Measurements from ENCODE around the gene SMAD7.
"Not testable (repeated sequence)": the region's sequence is repeated elsewhere in the genome, so short reads cannot be mapped to it uniquely, and the experiment has no call there.

SMAD7 gene

DNA sequence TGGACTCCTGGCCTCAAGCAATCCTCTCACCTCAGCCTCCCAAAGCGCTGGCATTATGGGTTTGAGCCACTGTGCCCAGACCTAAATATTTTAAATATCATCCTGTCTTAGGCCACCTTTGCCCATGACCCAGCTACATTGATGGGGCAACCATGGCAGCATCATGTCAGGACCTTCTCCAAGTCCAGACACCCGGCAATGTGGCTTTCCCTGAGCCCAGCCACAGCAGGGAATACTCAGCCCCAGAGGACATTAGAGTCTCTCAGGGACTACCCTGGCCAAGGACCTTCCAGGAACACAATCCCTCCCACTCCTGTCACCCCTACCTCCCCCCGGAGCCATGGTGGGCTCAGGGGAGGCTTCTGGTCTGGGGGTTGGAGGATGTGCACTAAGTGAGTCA is 72.8 kb downstream of the SMAD7 start:
- no peak for DNase-seq (ENCODE audit: low spot score)

DNA sequence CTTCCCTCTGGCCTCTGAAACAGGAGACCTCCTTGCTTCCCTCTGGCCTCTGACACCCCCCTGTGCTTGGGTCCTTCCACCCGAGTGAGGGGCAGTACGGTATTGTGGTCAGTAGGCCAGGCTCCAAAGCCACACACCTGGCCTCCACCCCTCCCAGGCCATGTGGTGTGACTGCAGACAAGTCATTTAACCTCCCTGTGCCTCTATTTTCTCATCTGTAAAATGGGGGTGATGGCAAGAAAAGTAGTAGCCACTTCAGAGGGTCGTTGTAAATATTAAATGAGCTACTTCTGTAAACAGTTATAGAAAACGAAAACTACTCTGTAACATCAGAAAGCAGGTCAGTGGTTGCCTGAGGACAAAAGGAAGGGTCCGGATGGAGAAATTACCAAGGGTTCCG is 74.2 kb downstream of the SMAD7 start:
- DNase-seq (ENCODE audit: low spot score): no peak

DNA sequence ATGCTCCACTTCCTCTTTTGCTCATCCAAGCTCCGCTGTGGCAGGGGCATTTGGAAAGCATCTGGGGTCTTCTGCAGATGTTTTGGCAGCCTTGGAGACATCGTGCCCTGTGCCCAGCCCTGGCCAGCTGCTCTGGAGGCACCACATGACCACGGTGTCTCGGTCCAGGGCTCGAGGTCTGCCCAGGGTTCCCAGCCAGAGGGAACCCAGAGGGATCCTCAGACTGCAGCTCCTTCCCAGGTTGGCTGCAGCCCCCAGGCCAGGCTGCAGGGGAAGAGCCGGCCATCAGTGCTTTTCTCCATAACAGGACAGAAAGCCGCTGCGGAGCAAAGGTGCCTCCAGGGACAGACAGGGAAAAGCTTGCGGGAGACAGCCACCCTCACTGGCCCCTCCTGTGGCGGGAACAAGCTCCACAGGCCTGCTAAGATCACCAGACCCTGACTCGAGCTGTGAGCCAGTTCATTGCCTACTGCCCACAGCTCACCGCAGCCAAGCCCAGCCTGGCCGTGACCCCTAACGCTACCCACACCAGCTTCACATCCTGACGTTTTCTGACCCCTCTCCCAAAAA is 74.7 kb downstream of the SMAD7 start:
- peak; percentile 53 for DNase-seq (ENCODE audit: low spot score)

DNA sequence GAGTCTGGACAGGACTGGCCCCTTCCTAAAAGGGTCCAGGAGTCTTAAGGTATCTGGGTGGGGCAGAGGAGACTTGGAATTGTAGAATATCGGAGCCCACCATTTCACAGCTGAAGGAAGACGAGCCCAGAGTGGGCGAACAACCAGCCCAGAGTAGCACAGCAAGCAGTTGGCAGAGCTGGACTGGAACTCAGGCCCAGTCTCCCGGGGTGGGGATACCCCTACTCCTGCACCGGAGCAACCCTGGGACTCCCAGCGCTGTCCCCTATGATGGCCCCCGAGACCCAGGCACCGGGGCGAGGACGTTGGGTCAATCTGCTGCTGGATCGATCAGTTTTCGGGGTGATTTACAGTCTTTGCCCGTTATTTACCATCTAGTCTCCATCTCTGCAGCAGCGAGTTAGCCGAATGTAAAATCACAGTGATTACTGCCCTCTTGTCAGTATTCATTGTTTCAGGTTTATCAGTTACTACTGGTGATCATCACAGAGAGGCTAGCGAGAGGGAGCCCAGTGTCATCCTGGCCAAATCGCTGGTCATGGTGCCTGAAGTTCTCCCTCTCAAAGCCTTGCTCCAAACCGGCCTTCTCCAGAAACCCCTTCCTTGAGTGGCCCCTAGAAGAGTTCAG is 75.3 kb downstream of the SMAD7 start:
- DNase-seq (ENCODE audit: low spot score): no peak

DNA sequence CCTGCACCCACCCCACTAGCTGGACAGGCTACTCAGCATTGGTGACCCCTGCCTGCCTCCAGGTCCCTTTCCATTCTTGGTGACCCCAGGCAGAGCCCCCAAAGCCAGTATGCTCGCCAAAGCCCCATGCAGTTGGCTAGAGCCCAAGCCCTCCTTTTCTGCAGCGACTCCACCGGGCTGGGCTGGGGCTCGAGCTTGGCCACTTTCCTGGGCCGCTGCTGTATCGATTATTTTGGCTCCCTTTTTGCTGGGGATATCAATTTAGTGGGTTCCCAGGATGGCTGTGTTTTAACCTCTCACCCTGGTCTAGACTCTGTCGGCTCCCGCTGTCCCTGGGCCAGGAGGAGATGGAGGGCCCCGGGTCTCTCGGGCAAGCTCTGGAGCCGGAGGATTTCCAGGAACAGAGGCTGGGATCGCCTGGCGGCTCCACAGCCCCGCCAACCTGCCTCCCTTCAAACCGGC is 76.0 kb downstream of the SMAD7 start:
- DNase-seq (ENCODE audit: low spot score): no peak

DNA sequence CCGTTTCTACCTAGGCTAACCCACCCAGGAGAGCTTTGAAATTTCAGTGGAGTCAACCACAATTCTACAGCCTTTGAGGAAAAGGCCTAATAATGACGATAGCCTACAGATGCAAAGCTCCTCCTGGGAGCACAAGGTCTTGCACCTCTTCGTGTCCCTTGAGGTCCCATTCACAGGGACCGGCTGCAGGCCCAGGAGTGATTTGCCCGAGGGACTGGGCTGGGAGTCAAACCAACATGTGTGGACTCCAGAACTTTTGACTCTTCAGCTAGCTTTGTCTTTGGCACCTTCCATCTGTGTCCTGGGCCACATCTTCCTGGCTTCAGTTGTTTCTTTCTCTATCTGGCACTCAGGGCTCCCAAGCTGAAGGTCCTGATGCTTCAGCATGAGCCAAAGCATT is 76.5 kb downstream of the SMAD7 start:
- no peak for DNase-seq (ENCODE audit: low spot score)

DNA sequence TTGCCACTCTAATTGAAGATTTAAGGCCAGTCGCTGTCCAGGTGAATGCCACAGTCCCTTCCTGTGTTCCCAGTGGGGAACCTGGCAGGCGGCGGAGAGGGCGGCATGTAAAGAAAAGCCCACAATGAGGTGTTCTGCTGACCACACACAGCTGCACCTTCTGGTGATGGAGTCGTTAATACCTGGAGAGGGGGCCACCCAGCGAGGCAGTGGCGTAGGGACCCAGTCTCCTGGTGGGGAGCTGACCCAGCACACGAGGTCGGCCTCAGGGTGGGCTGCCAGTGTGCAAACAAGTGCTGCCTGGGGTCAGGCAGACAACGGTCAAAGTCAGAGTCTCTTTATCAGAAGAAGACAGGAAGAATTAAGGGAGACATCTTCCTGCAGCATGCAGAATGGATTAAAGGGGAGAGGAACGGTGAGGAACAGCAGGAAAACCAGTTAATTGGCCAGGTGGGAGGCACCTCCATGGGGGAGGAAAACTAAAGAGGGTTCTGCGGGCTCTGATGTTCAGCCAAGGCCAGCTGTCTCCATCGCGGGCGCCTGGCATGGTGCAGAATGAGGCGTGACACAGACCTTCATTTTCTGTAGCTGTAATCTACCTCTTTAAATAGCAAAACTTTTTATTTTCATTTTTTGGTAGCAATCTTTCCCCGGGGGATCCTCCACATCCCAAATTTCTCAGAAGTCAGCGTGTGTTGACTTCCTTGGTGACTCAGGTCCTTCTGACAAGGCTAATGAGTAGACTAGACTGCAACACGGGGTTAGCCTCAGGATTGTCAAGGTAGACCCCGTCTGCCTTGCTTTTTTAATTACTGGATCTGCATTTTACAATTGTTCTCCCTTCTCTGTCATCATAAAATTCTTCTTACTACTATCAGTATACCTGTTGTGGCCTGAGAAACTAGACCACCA is 78.3 kb downstream of the SMAD7 start:
- DNase-seq (ENCODE audit: low spot score): no peak

DNA sequence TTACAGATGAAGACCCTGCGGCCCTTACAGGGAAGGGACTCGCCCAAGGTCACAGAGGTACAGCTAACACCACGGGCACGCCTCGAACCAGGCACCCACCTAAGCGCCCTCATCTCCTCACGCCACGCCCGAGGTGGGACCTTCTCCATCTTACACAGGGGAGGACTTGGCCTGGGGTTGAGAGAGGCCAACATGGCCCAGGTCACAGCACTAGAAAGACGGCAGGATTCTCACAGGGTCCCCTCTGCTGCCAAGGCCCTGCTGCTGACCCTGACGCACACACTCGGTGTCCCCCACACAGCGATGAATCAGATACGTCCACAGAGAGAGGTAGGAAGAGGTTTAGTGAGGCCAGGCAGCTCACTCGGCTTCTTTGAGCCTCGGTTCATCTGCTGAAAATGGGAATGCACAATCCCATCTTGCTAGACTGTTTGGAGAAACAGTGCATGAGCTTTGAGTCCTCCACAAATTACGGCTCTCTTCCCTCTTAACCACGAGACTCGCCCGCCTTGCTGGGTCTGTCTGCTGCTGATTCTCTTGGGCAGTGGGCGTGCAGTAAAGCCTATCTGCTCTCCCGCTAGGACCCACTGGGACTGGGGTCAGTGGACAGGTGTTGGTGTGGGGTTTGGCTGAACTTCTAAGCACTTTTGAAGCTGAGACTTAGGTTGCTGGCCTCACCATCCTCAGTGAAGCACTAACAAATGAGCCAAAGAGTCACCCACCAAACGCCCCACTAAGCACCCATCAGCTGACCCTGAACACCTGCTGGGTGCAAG is 79.2 kb downstream of the SMAD7 start:
- no peak for DNase-seq (ENCODE audit: low spot score)

DNA sequence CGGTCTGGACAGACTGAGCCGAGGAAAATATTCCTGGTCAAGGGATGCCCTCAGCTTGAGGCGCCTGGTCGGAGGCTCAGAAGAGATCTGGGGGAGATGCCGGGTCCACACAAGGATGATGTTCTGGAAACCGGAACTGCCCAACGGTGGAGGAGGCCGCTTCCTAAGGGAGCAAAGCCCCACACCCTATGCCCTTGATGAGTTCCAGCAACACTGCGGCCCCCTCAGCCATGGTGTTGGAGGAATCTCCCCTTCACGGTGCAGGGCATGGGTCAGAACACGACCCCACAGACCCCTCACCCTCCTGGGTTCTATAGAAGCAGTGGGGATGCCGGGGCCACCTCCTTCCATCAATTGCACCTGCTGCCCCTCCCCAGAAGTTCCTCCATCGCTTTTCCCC is 79.8 kb downstream of the SMAD7 start:
- DNase-seq (ENCODE audit: low spot score): not testable (repeated sequence)
